ENCODE measurements around the gene NEO1.

NEO1 gene

DNA sequence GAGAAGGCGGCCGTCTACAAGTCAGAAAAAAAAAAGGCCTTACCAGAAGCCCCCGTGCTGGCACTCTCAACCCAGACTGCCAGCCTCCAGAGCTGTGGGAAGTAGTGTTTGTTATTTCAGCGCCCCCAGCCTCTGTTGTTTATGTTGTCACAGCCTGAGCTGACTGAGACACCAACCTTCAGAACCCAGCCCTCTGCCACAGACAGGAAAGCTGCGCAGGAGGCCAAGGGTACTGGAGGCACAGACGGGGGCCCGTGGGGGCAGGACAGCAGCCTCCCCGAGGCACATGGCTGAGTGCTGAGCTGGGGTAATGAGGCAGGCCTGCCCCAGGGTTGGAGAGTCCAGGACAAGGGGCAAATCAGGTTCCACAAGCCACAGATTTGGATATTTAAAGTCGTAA, 282.8 kb downstream of the NEO1 start:
- DNase-seq (ENCODE audit: low read depth, low spot score), result no peak
- no peak overlapping the region for H3K4me3 ChIP-seq (ENCODE audit: low read depth, low read length)
- TF ChIP-seq, protein P1, sequence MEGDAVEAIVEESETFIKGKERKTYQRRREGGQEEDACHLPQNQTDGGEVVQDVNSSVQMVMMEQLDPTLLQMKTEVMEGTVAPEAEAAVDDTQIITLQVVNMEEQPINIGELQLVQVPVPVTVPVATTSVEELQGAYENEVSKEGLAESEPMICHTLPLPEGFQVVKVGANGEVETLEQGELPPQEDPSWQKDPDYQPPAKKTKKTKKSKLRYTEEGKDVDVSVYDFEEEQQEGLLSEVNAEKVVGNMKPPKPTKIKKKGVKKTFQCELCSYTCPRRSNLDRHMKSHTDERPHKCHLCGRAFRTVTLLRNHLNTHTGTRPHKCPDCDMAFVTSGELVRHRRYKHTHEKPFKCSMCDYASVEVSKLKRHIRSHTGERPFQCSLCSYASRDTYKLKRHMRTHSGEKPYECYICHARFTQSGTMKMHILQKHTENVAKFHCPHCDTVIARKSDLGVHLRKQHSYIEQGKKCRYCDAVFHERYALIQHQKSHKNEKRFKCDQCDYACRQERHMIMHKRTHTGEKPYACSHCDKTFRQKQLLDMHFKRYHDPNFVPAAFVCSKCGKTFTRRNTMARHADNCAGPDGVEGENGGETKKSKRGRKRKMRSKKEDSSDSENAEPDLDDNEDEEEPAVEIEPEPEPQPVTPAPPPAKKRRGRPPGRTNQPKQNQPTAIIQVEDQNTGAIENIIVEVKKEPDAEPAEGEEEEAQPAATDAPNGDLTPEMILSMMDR (IDR thresholded peaks at IDR 0.05; ENCODE audit: low read depth, low read length), result no peak
- in situ Hi-C loops (cut with HindIII; ENCODE audit: low sequenced_read_pairs), result no loop called here

DNA sequence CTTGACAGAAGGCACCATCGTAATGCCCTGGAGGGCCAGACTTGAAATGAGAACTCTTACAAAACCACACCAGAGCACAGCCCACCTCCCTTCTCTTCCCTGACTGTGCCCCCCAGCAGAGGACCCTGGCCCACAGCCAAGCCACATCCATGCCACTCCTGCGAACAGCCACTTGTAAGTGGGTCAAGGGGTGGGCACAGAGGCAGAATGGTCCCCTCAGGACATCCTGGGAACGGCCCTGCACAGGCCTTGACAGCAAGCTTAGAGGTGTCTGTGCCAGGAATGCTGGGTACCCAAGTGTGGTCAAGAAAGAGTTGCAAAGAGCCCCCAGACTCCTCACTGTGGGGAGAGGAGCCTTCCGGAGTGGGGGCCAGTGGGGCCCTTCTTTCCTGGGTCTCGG, 283.2 kb downstream of the NEO1 start:
- DNase-seq (ENCODE audit: low read depth, low spot score), result no peak
- in situ Hi-C loops (cut with HindIII; ENCODE audit: low sequenced_read_pairs), result no loop called here
- no peak overlapping the region for H3K4me3 ChIP-seq (ENCODE audit: low read depth, low read length)
- TF ChIP-seq, protein P1 (IDR thresholded peaks at IDR 0.05; ENCODE audit: low read depth, low read length), result no peak

DNA sequence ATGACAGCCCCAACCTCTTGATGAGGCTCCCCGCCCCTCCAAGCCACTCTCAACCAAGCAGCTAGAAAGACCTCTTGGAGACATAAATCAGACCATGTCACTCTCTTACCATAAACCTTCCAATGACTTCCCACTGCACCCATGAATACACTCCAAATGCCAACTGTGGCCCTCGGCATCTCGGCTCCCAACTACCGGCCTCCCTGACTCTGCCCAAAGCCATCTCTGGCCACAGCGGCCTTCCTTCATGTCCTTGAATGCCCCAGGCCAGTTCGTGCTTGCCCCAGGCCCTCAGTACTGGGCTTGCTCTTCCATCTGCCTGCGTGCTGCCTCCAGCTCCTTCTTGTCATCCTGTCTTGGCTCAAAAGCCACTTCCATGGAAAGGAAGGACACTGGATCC, 284.5 kb downstream of the NEO1 start:
- in situ Hi-C loops (cut with HindIII; ENCODE audit: low sequenced_read_pairs), result no loop called here
- H3K4me3 ChIP-seq (ENCODE audit: low read depth, low read length), result no peak overlapping the region
- TF ChIP-seq, protein P1 (IDR thresholded peaks at IDR 0.05; ENCODE audit: low read depth, low read length), result no peak
- DNase-seq (ENCODE audit: low read depth, low spot score), result no peak

DNA sequence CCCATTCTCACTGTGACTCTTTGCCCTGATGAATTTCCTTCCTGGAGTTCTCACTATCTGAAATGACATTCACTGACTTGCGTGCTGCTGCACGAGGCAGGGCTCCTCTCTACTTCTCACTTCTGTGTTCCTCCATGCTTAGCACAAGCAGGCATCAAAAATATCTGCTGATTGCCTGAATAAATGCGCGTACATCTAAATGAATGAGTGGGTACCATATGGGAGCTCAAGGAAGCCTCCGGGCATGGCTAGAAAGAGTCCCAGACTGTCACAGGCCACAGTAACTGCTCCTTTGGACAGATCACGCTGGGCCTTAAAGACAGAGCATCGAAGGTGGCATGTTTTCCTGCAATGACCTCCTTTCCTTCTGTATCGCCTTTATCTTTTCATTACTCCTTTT, 284.9 kb downstream of the NEO1 start:
- DNase-seq (ENCODE audit: low read depth, low spot score), result no peak
- TF ChIP-seq, protein P1 (IDR thresholded peaks at IDR 0.05; ENCODE audit: low read depth, low read length), result no peak
- no peak overlapping the region for H3K4me3 ChIP-seq (ENCODE audit: low read depth, low read length)
- in situ Hi-C loops (cut with HindIII; ENCODE audit: low sequenced_read_pairs), result no loop called here

DNA sequence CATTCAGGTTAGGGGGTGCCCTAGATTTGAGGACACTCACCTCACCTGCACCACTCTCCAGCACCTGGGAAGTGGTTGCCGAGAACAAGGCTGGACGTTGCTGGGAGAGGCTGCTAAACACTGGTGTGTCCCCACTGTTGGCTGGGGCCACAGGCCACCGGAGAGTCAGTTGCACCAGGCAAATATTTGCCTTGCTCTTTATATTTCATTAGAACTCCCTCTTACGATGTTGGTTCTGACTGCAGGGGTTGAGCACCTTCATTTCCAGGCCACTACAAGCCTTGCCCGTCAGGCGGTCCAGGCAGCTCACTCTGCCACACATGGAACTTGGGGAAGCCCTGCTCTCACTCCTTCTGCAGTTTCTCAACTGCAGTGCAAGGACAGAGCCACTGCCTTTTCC, 285.8 kb downstream of the NEO1 start:
- H3K4me3 ChIP-seq (ENCODE audit: low read depth, low read length), result no peak overlapping the region
- TF ChIP-seq, protein P1 (IDR thresholded peaks at IDR 0.05; ENCODE audit: low read depth, low read length), result no peak
- no peak for DNase-seq (ENCODE audit: low read depth, low spot score)
- in situ Hi-C loops (cut with HindIII; ENCODE audit: low sequenced_read_pairs), result no loop called here

DNA sequence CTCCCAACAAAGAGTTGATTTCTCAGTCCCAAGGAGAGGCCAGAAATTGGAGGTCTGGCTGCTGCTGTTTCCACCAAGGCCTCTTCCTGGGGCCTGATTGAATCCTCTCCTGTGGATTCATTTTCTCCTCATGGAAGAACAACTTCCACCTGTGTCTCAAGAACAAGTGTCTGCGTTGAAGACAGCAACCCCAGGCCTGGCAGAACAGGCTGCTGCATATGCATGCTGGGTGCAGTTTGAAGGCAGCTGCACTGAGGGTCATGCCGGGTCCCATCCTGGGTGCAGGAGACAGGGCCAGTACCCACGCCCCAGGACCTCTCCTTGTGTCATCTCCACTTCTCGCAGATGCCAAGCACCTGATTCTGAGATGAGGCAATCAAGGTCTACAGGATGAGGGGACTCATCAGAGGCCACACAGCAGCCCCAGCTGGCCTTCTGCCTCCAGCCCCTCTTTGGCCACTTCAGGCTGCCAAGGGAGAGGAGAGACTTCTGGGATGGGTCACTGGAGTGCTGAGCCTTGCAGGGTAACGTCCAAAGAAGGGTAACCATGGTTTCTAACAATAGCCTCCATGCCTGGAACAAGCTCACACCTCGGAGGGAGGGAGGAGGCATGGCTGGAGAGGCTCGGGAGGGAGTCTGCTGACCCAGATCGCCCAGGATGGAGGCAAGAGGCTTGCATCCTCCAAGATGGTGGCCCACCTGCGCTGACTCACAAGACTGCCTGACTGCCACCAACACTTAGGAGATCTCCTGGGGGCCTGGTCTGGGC, 286.5 kb downstream of the NEO1 start:
- TF ChIP-seq, protein P1 (IDR thresholded peaks at IDR 0.05; ENCODE audit: low read depth, low read length), result no peak
- no peak for DNase-seq (ENCODE audit: low read depth, low spot score)
- in situ Hi-C loops (cut with HindIII; ENCODE audit: low sequenced_read_pairs), result no loop called here

More for the DNA sequence above, 286.5 kb downstream of the NEO1 start:
- H3K4me3 ChIP-seq (ENCODE audit: low read depth, low read length), result no peak overlapping the region

All from astrocyte of the spinal cord (primary cell).